Measurements from ENCODE around the gene RBMS3.

RBMS3 gene

GRCh38 chr3:29614954-29615353 lies 334.1 kb downstream of the RBMS3 start:
- no peak for DNase-seq (ENCODE audit: low spot score)

GRCh38 chr3:29618395-29619282 lies 337.8 kb downstream of the RBMS3 start:
- DNase-seq (ENCODE audit: low spot score): no peak

GRCh38 chr3:29619676-29620075 lies 338.8 kb downstream of the RBMS3 start:
- no peak for DNase-seq (ENCODE audit: low spot score)

GRCh38 chr3:29627136-29628117 lies 346.6 kb downstream of the RBMS3 start:
- peak; percentile 63 for DNase-seq (ENCODE audit: low spot score)

GRCh38 chr3:29628795-29629194 lies 347.9 kb downstream of the RBMS3 start:
- DNase-seq (ENCODE audit: low spot score): peak; percentile 33

- no peak for DNase-seq (ENCODE audit: low spot score)
These were observed 355.0 kb downstream of the RBMS3 start for GRCh38 chr3:29635888-29636287.

GRCh38 chr3:29637068-29637467 lies 356.2 kb downstream of the RBMS3 start:
- DNase-seq (ENCODE audit: low spot score): no peak

GRCh38 chr3:29639578-29640290 lies 358.9 kb downstream of the RBMS3 start:
- peak; percentile 66 for DNase-seq (ENCODE audit: low spot score)

GRCh38 chr3:29642393-29643033 lies 361.6 kb downstream of the RBMS3 start:
- DNase-seq (ENCODE audit: low spot score): peak; percentile 100

- peak; percentile 100 for DNase-seq (ENCODE audit: low spot score)
These were observed 362.2 kb downstream of the RBMS3 start for GRCh38 chr3:29643034-29643425.

GRCh38 chr3:29644261-29644660 lies 363.4 kb downstream of the RBMS3 start:
- DNase-seq (ENCODE audit: low spot score): peak; percentile 94

GRCh38 chr3:29644956-29645636 lies 364.2 kb downstream of the RBMS3 start:
- DNase-seq (ENCODE audit: low spot score): no peak

GRCh38 chr3:29646043-29646442 lies 365.2 kb downstream of the RBMS3 start:
- no peak for DNase-seq (ENCODE audit: low spot score)

- no peak for DNase-seq (ENCODE audit: low spot score)
These were observed 369.1 kb downstream of the RBMS3 start for GRCh38 chr3:29649815-29650547.

- no peak for DNase-seq (ENCODE audit: low spot score)
These were observed 372.8 kb downstream of the RBMS3 start for GRCh38 chr3:29653680-29654079.

GRCh38 chr3:29655015-29655747 lies 374.3 kb downstream of the RBMS3 start:
- DNase-seq (ENCODE audit: low spot score): no peak

GRCh38 chr3:29665688-29666087 lies 384.8 kb downstream of the RBMS3 start:
- DNase-seq (ENCODE audit: low spot score): no peak

GRCh38 chr3:29668233-29668632 lies 387.4 kb downstream of the RBMS3 start:
- no peak for DNase-seq (ENCODE audit: low spot score)

- DNase-seq (ENCODE audit: low spot score): no peak
These were observed 387.9 kb downstream of the RBMS3 start for GRCh38 chr3:29668728-29669127.
